IMR-90 (cell line): ENCODE measurements around the gene RBM10. TPM values are rescaled to one million over a fixed set of nuclear protein-coding genes. Genes with fewer than 3 reads are reported as not detected.

Experiments used
- ATAC-seq: fragments of 200-7000 bp; cut with Tn5 transposase; 2 replicates; pipeline ENCODE4 v1.9.1; 2020; ENCODE audit warnings: low read depth, mild to moderate bottlenecking, moderate library complexity
- BruUV-seq: library from RNA; stranded (reverse); fragments of 400-500 nt; replicated peaks from 2 replicates; lab custom pipeline; 2021; lab: Mats Ljungman, UMichigan
- CTCF ChIA-PET: fragments of 300-600 bp; formaldehyde crosslinking; extraction: SDS; loops from one replicate; lab custom pipeline; 2021; ENCODE audit warnings: antibody characterized with exemption; lab: Yijun Ruan, JAX
- POLR2A ChIA-PET: fragments of 300-600 bp; sonication (Branson Sonifier 250); formaldehyde crosslinking; loops from one replicate; lab custom pipeline; 2022; ENCODE audit warnings: antibody characterized with exemption; ENCODE audit not compliant: unreplicated experiment; lab: Charles Lee
- DNase-seq: peaks from one replicate; pipeline ENCODE4 v3.0.0; 2013
- H2AFZ ChIP-seq: replicated peaks from 2 replicates; pipeline ENCODE3; 2013; ENCODE audit warnings: low read length, mild to moderate bottlenecking; ENCODE audit not compliant: poor library complexity
- H2AK5ac ChIP-seq: 2 replicates; pipeline ENCODE4 v1.6.1; 2013; ENCODE audit warnings: low read depth, low read length, inconsistent platforms
- H2AK9ac ChIP-seq: replicated peaks from 2 replicates; pipeline ENCODE3; 2013; ENCODE audit warnings: mild to moderate bottlenecking, low read depth, low read length, moderate library complexity; ENCODE audit not compliant: poor library complexity
- H2BK120ac ChIP-seq: 2 replicates; pipeline ENCODE4 v1.6.1; 2013; ENCODE audit warnings: low read depth, low read length, inconsistent platforms
- H2BK15ac ChIP-seq: 3 replicates; pipeline ENCODE4 v1.6.1; 2013; ENCODE audit warnings: low read depth, low read length, inconsistent platforms
- H2BK20ac ChIP-seq: 2 replicates; pipeline ENCODE4 v1.6.1; 2013; ENCODE audit warnings: low read depth, mild to moderate bottlenecking, inconsistent platforms, low read length, moderate library complexity
- H2BK5ac ChIP-seq: 2 replicates; pipeline ENCODE4 v1.6.1; 2013; ENCODE audit warnings: mild to moderate bottlenecking, low read depth, low read length, inconsistent platforms; ENCODE audit not compliant: poor library complexity, severe bottlenecking
- H3K14ac ChIP-seq: replicated peaks from 2 replicates; pipeline ENCODE4 v1.6.1; 2013; ENCODE audit warnings: low read depth, low read length, inconsistent platforms
- H3K18ac ChIP-seq: 2 replicates; pipeline ENCODE4 v1.6.1; 2013; ENCODE audit warnings: low read depth, low read length, control low read depth
- H3K23ac ChIP-seq: 2 replicates; pipeline ENCODE4 v1.6.1; 2013; ENCODE audit warnings: low read depth, low read length, inconsistent platforms
- H3K27ac ChIP-seq: 2 replicates; pipeline ENCODE4 v1.5.1; 2013; ENCODE audit warnings: mild to moderate bottlenecking, control low read depth, low read length; ENCODE audit not compliant: insufficient read depth
- H3K27me3 ChIP-seq: 2 replicates; pipeline ENCODE4 v1.6.1; 2013; ENCODE audit warnings: low read length; ENCODE audit not compliant: control insufficient read depth, insufficient read depth
- H3K36me3 ChIP-seq: 2 replicates; pipeline ENCODE4 v1.6.1; 2013; ENCODE audit warnings: low read length, mixed read lengths; ENCODE audit not compliant: control insufficient read depth, insufficient read depth
- H3K4ac ChIP-seq: 2 replicates; pipeline ENCODE4 v1.6.1; 2013; ENCODE audit warnings: low read depth, low read length, inconsistent platforms
- H3K4me1 ChIP-seq: 2 replicates; pipeline ENCODE4 v1.6.1; 2013; ENCODE audit warnings: low read length, mixed read lengths; ENCODE audit not compliant: control insufficient read depth, insufficient read depth
- H3K4me2 ChIP-seq: 2 replicates; pipeline ENCODE4 v1.6.1; 2013; ENCODE audit warnings: low read depth, mild to moderate bottlenecking, control low read depth, low read length, moderate library complexity
- H3K4me3 ChIP-seq: 2 replicates; pipeline ENCODE4 v1.5.1; 2013; ENCODE audit warnings: low read depth, mild to moderate bottlenecking, control low read depth, low read length, moderate library complexity; ENCODE audit not compliant: insufficient read depth
- H3K56ac ChIP-seq: 2 replicates; pipeline ENCODE4 v1.6.1; 2013; ENCODE audit warnings: low read length, inconsistent platforms; ENCODE audit not compliant: insufficient read depth; ENCODE audit errors: extremely low read depth
- H3K79me1 ChIP-seq, 2 experiments: 2 replicates each; pipeline ENCODE4 v1.6.1; 2013; ENCODE audit warnings: low read length in 2 of 2, inconsistent platforms in 1 of 2, low read depth in 1 of 2
- H3K9ac ChIP-seq: 2 replicates; pipeline ENCODE4 v1.6.1; 2013; ENCODE audit warnings: low read depth, low read length, control low read depth
- H3K9me1 ChIP-seq: 2 replicates; pipeline ENCODE4 v1.6.1; 2013; ENCODE audit warnings: low read length, inconsistent platforms; ENCODE audit not compliant: insufficient read depth
- H3K9me3 ChIP-seq: 2 replicates; pipeline ENCODE4 v1.6.1; 2013; ENCODE audit warnings: low read length; ENCODE audit not compliant: control insufficient read depth, insufficient read depth
- H4K20me1 ChIP-seq: 2 replicates; pipeline ENCODE4 v1.6.1; 2013; ENCODE audit warnings: low read length, inconsistent platforms; ENCODE audit not compliant: insufficient read depth
- H4K5ac ChIP-seq: 2 replicates; pipeline ENCODE4 v1.6.1; 2013; ENCODE audit warnings: mild to moderate bottlenecking, low read depth, low read length, control low read depth
- H4K8ac ChIP-seq, 2 experiments: 2 replicates each; pipeline ENCODE4 v1.6.1; 2013; ENCODE audit warnings: low read depth in 2 of 2, low read length in 2 of 2, control low read depth in 1 of 2, inconsistent platforms in 1 of 2
- H4K91ac ChIP-seq: 2 replicates; pipeline ENCODE4 v1.6.1; 2013; ENCODE audit warnings: low read depth, low read length, inconsistent platforms; ENCODE audit not compliant: insufficient read depth
- BHLHE40 ChIP-seq: fragments of 150-350 bp; IDR thresholded peaks from 2 replicates; pipeline ENCODE4 v1.6.1; 2016; ENCODE audit warnings: mild to moderate bottlenecking, low read depth, low read length
- CEBPB ChIP-seq: IDR thresholded peaks from 2 replicates; pipeline ENCODE4 v1.6.1; 2012; ENCODE audit warnings: low read depth, low read length, improper control_type of control experiment
- CHD1 ChIP-seq: IDR thresholded peaks from 2 replicates; pipeline ENCODE4 v1.6.1; 2012; ENCODE audit warnings: low read depth, low read length, improper control_type of control experiment
- CTCF ChIP-seq: conservative IDR thresholded peaks from 2 replicates; pipeline ENCODE4 v1.5.1; 2012; ENCODE audit warnings: mild to moderate bottlenecking, low read depth, low read length, improper control_type of control experiment
- FOS ChIP-seq: fragments of 150-350 bp; IDR thresholded peaks from 2 replicates; pipeline ENCODE4 v1.6.1; 2016; ENCODE audit warnings: low read depth, low read length
- MAFK ChIP-seq: IDR thresholded peaks from 2 replicates; pipeline ENCODE4 v1.6.1; 2012; ENCODE audit warnings: low read depth, low read length, improper control_type of control experiment
- MAZ ChIP-seq: IDR thresholded peaks from 2 replicates; pipeline ENCODE4 v1.6.1; 2012; ENCODE audit warnings: low read depth, mild to moderate bottlenecking, low read length, improper control_type of control experiment, moderate library complexity, borderline replicate concordance
- MXI1 ChIP-seq: IDR thresholded peaks from 2 replicates; pipeline ENCODE4 v1.6.1; 2012; ENCODE audit warnings: low read depth, mild to moderate bottlenecking, low read length, moderate library complexity, borderline replicate concordance
- NFE2L2 ChIP-seq: fragments of 150-350 bp; IDR thresholded peaks from 2 replicates; pipeline ENCODE4 v1.6.1; 2016; ENCODE audit warnings: low read depth, mild to moderate bottlenecking, low read length
- POLR2A ChIP-seq: IDR thresholded peaks from 2 replicates; pipeline ENCODE4 v1.6.1; 2012; ENCODE audit warnings: mild to moderate bottlenecking, low read depth, low read length
- RAD21 ChIP-seq: IDR thresholded peaks from 2 replicates; pipeline ENCODE4 v1.6.1; 2012; ENCODE audit warnings: low read length, improper control_type of control experiment
- RFX5 ChIP-seq: IDR thresholded peaks from 2 replicates; pipeline ENCODE4 v1.8.0; 2012; ENCODE audit warnings: low read depth, mild to moderate bottlenecking, low read length, moderate library complexity
- SMC3 ChIP-seq: fragments of 150-350 bp; IDR thresholded peaks from 2 replicates; pipeline ENCODE4 v1.6.1; 2016; ENCODE audit warnings: low read depth, mild to moderate bottlenecking, antibody characterized with exemption, low read length, moderate library complexity
- USF2 ChIP-seq: fragments of 150-350 bp; IDR thresholded peaks from 2 replicates; pipeline ENCODE4 v1.6.1; 2017; ENCODE audit warnings: mild to moderate bottlenecking, antibody characterized with exemption, low read length, low read depth
- WGBS, 2 experiments: methylation state at CpG; one replicate each; pipeline versions ENCODE4 v1.1.5 to v1.1.7; 2013; ENCODE audit warnings: missing lambda C conversion rate in 2 of 2; ENCODE audit not compliant: insufficient read length in 1 of 2; ENCODE audit errors: extremely low coverage in 2 of 2; 5-methylcytosine and 5-hydroxymethylcytosine counted together
- dilution Hi-C: fragments of 300-500 bp; cut with HindIII; formaldehyde crosslinking; loops from one replicate; pipeline ENCODE4 v1.14.3; 2018; ENCODE audit warnings: low sequenced_read_pairs; ENCODE audit not compliant: unreplicated experiment
- in situ Hi-C: fragments of 300-500 bp; cut with MboI; formaldehyde crosslinking; loops from 3 replicates; pipeline ENCODE4 v1.14.3; 2019; ENCODE audit warnings: low sequenced_read_pairs, inconsistent platforms, mixed read lengths
- intact Hi-C: fragments of 100-400 bp; cut with micrococcal nuclease; formaldehyde crosslinking; loops from 2 replicates; pipeline ENCODE4 v1.10.0; 2022
- polyA plus RNA-seq, 3 experiments: library from polyadenylated mRNA; depleted of rRNA; stranded (reverse); fragments of >200 nt; gene quantifications; 2 replicates each; pipeline ENCODE4 v1.2.3, GENCODE V29; 2012; ENCODE audit warnings: low replicate concordance in 1 of 3
- total RNA-seq: library from RNA; depleted of rRNA; stranded (reverse); fragments of >200 nt; gene quantifications from 2 replicates; pipeline ENCODE4 v1.2.3, GENCODE V29; 2012
- TF ChIP-seq, protein P1 (sequence below): fragments of 150-350 bp; IDR thresholded peaks from 2 replicates; pipeline ENCODE4 v1.6.1; 2016; ENCODE audit warnings: low read depth, mild to moderate bottlenecking, low read length, moderate library complexity, borderline replicate concordance

Gene RBM10
- total and polyA plus RNA-seq, 2 of the 4 experiments (the other 2 are of a cell fraction): 33.4 to 36.0 TPM

GRCh38 chrX:47210661-47211425 is 65.8 kb downstream of the RBM10 start:
- no peak overlapping the region for H4K5ac ChIP-seq
- no peak overlapping the region for H3K18ac ChIP-seq
- no peaks in the 10 kb centered on the region for H3K9me3 ChIP-seq
- CTCF ChIA-PET: no interaction called here
- H3K27ac ChIP-seq: no peak overlapping the region
- no CpG with 5 or more reads among the region's 15 CpGs for WGBS, 2 experiments
- H3K4ac ChIP-seq: no peak overlapping the region
- no peaks in the 10 kb centered on the region; the same call in 1 of the 2 replicates for H3K27me3 ChIP-seq
- H3K9me1 ChIP-seq: no peaks in the 10 kb centered on the region; the same call in 1 of the 2 replicates
- in situ Hi-C loops (loop anchor here (25.0 kb wide), 1 partner anchor 426 kb away; the partner anchor contains the start of gene CFP), intact Hi-C loops (no loop called here), dilution Hi-C loops (no loop called here)
- H3K56ac ChIP-seq: no peak overlapping the region
- H2AK9ac ChIP-seq: no peak overlapping the region
- H3K4me3 ChIP-seq: no peak overlapping the region
- peaks cover 79% of the 10 kb centered on the region for H3K36me3 ChIP-seq
- no peak overlapping the region for H3K23ac ChIP-seq
- H2BK120ac ChIP-seq: no peak overlapping the region
- H3K4me2 ChIP-seq: no peak overlapping the region
- no peak overlapping the region for H2BK5ac ChIP-seq
- H4K20me1 ChIP-seq: peaks cover 60% of the 10 kb centered on the region
- no peak overlapping the region for H4K8ac ChIP-seq
- no peak overlapping the region for H2AFZ ChIP-seq
- H3K79me1 ChIP-seq: peaks cover 0 to 25% of the 10 kb centered on the region in 2 experiments; a peak in 3 of 4 replicates
- DNase-seq (no peak), ATAC-seq (no peak)
- no peak overlapping the region for H2BK20ac ChIP-seq
- no peak overlapping the region for H2BK15ac ChIP-seq
- no peak overlapping the region for H3K14ac ChIP-seq
- BruUV-seq: no TSS peak
- H3K4me1 ChIP-seq: no peaks in the 10 kb centered on the region
- H2AK5ac ChIP-seq: no peak overlapping the region
- POLR2A ChIA-PET: no interaction called here
- H4K91ac ChIP-seq: no peak overlapping the region
- H3K9ac ChIP-seq: no peak overlapping the region
- TF ChIP-seq RAD21: no peak
- TF ChIP-seq USF2: no peak
- TF ChIP-seq MAZ: no peak
- TF ChIP-seq CTCF: no peak
- no peak for TF ChIP-seq POLR2A
- TF ChIP-seq RFX5: no peak
- TF ChIP-seq, protein P1, sequence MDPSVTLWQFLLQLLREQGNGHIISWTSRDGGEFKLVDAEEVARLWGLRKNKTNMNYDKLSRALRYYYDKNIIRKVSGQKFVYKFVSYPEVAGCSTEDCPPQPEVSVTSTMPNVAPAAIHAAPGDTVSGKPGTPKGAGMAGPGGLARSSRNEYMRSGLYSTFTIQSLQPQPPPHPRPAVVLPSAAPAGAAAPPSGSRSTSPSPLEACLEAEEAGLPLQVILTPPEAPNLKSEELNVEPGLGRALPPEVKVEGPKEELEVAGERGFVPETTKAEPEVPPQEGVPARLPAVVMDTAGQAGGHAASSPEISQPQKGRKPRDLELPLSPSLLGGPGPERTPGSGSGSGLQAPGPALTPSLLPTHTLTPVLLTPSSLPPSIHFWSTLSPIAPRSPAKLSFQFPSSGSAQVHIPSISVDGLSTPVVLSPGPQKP: no peak
- no peak for TF ChIP-seq MAFK
- TF ChIP-seq CHD1: no peak
- TF ChIP-seq CEBPB: no peak
- TF ChIP-seq BHLHE40: no peak
- TF ChIP-seq FOS: no peak
- TF ChIP-seq NFE2L2: no peak
- no peak for TF ChIP-seq SMC3
- TF ChIP-seq MXI1: no peak
